K562 (cell line): ENCODE results near the gene GALNT9. TPM values are rescaled to one million over a fixed set of nuclear protein-coding genes. Genes with fewer than 3 reads are reported as not detected.

Experiments used
- ATAC-seq: fragments of 200-7000 bp; cut with Tn5 transposase; 3 replicates; pipeline ENCODE4 v1.9.1; 2020; ENCODE audit warnings: moderate library complexity
- BruUV-seq: library from RNA; stranded (reverse); fragments of 400-500 nt; replicated peaks from 2 replicates; lab custom pipeline; 2021; lab: Mats Ljungman, UMichigan
- CTCF ChIA-PET: fragments of 300-600 bp; formaldehyde crosslinking; extraction: SDS; loops from one replicate; lab custom pipeline; 2021; ENCODE audit warnings: low intra/inter-chr PET ratio; lab: Yijun Ruan, JAX
- POLR2A ChIA-PET: fragments of 300-600, 350-650 bp; sonication (Branson Sonifier 250); formaldehyde crosslinking; extraction: SDS; loops from one replicate; lab custom pipeline; 2021; ENCODE audit warnings: antibody characterized with exemption, inconsistent platforms; lab: Yijun Ruan, JAX
- DNase-seq, 4 experiments: peaks; one replicate each; pipeline versions ENCODE4 v3.0.0 to v3.0.0-alpha.2; 2011 to 2018; ENCODE audit warnings: low spot score in 3 of 4, mixed read lengths in 3 of 4; ENCODE audit errors: extremely low read depth in 1 of 4
- FAIRE-seq: peaks from 2 replicates; lab custom pipeline; 2011; peaks lifted over from hg19 to GRCh38; lab: Jason Lieb, UNC
- H2AFZ ChIP-seq: 2 replicates; pipeline ENCODE4 v1.6.0; 2011; ENCODE audit warnings: low read depth, low read length, control low read depth, inconsistent platforms
- H3K27ac ChIP-seq: fragments of 200-600 bp; 3 replicates; pipeline ENCODE4 v1.8.0; 2011; ENCODE audit warnings: low read depth, mild to moderate bottlenecking, control low read depth, inconsistent platforms, low read length, moderate library complexity, mixed read lengths; ENCODE audit errors: extremely low read depth
- H3K27me3 ChIP-seq, 2 experiments: fragments of 300-600 bp in 1 of 2; 2 replicates in 1 of 2; 3 replicates in 1 of 2; pipeline versions ENCODE4 v1.6.0 to v1.8.0; 2011; ENCODE audit warnings: inconsistent platforms in 2 of 2, low read length in 2 of 2, mild to moderate bottlenecking in 1 of 2, mixed read lengths in 1 of 2, moderate library complexity in 1 of 2; ENCODE audit not compliant: control insufficient read depth in 2 of 2, insufficient read depth in 2 of 2
- H3K36me3 ChIP-seq: fragments of 300-600 bp; 3 replicates; pipeline ENCODE4 v1.8.0; 2011; ENCODE audit warnings: mild to moderate bottlenecking, low read length, inconsistent platforms; ENCODE audit not compliant: control insufficient read depth, insufficient read depth
- H3K4me1 ChIP-seq, 2 experiments: fragments of 200-600 bp in 1 of 2; replicated peaks in 1 of 2; 2 replicates in 1 of 2; 3 replicates in 1 of 2; pipeline versions ENCODE4 v1.5.1 to v1.8.0; 2011; ENCODE audit warnings: inconsistent platforms in 2 of 2, low read length in 2 of 2, mild to moderate bottlenecking in 1 of 2, mixed read lengths in 1 of 2, moderate library complexity in 1 of 2; ENCODE audit not compliant: control insufficient read depth in 2 of 2, insufficient read depth in 2 of 2
- H3K4me2 ChIP-seq: 2 replicates; pipeline ENCODE4 v1.6.1; 2011; ENCODE audit warnings: low read length, control low read depth, inconsistent platforms, mixed read lengths; ENCODE audit not compliant: insufficient read depth
- H3K4me3 ChIP-seq: fragments of 200-600 bp; sonication (generic), shearing (Covaris generic); 2 replicates; pipeline ENCODE4 v1.5.1; 2016; ENCODE audit warnings: control low read depth, inconsistent platforms
- H3K79me2 ChIP-seq: fragments of 200-600 bp; 3 replicates; pipeline ENCODE4 v1.8.0; 2011; ENCODE audit warnings: low read length, inconsistent platforms; ENCODE audit not compliant: control insufficient read depth, insufficient read depth
- H3K9ac ChIP-seq, 2 experiments: 2 replicates each; pipeline versions ENCODE4 v1.6.0 to v1.6.1; 2011; ENCODE audit warnings: low read depth in 2 of 2, low read length in 2 of 2, control low read depth in 1 of 2, inconsistent platforms in 1 of 2, mild to moderate bottlenecking in 1 of 2, mixed read lengths in 1 of 2; ENCODE audit not compliant: insufficient read depth in 1 of 2
- H3K9me1 ChIP-seq: one replicate; pipeline ENCODE4 v1.6.0; 2011; ENCODE audit warnings: inconsistent platforms, mild to moderate bottlenecking, low read length, moderate library complexity; ENCODE audit not compliant: control insufficient read depth, insufficient read depth
- H3K9me3 ChIP-seq: replicated peaks from 2 replicates; pipeline ENCODE4 v1.5.1; 2011; ENCODE audit warnings: low read depth, low read length, inconsistent platforms; ENCODE audit not compliant: control insufficient read depth, insufficient read depth
- H4K20me1 ChIP-seq: replicated peaks from 2 replicates; pipeline ENCODE4 v1.6.1; 2011; ENCODE audit warnings: low read length, inconsistent platforms, mixed read lengths; ENCODE audit not compliant: control insufficient read depth, insufficient read depth
- ETV5 ChIP-seq: sonication (generic); formaldehyde crosslinking; IDR thresholded peaks from 2 replicates; pipeline ENCODE4 v1.4.0; 2020; ENCODE audit warnings: low read depth, mild to moderate bottlenecking, missing genetic modification reagents
- KLF16 ChIP-seq: IDR thresholded peaks from 2 replicates; pipeline ENCODE4 v1.6.1; 2016; ENCODE audit warnings: antibody characterized with exemption
- SRSF1 ChIP-seq: fragments of 200-400 bp; formaldehyde crosslinking; IDR thresholded peaks from 2 replicates; pipeline ENCODE4 v1.6.1; 2017; ENCODE audit warnings: mild to moderate bottlenecking, low read depth, low read length, moderate library complexity
- THRAP3 ChIP-seq: fragments of 450-650 bp; IDR thresholded peaks from 2 replicates; pipeline ENCODE4 v1.6.1; 2016; ENCODE audit warnings: mild to moderate bottlenecking, inconsistent platforms, borderline replicate concordance
- WGBS: fragments of 100-300 bp; shearing (Covaris generic); methylation state at CpG from one replicate; pipeline ENCODE4 v1.1.6; 2016; ENCODE audit warnings: low coverage, mixed read lengths; ENCODE audit not compliant: insufficient coverage; ENCODE audit errors: missing lambda C conversion rate; 5-methylcytosine and 5-hydroxymethylcytosine counted together
- in situ Hi-C: fragments of 300-500 bp; cut with MboI; formaldehyde crosslinking; loops from 4 replicates; pipeline ENCODE4 v1.15.0; 2018; ENCODE audit warnings: inconsistent platforms, mixed read lengths
- intact Hi-C: fragments of 100-400 bp; cut with micrococcal nuclease; formaldehyde crosslinking; loops from 2 replicates; pipeline ENCODE4 v1.14.2; 2022
- polyA plus RNA-seq, 8 experiments: library from polyadenylated mRNA; depleted of rRNA in 4 of 8; stranded (reverse) in 5 of 8; unstranded in 3 of 8; fragments of >200 nt; fragmentation: Nextera tagmentation in 2 of 8; fragmentation: Illumina TruSeq in 1 of 8; extraction: Ambion mirVana in 2 of 8; extraction: Trizol in 1 of 8; gene quantifications; 2 replicates each; pipeline versions ENCODE4 v1.2.1 to v1.2.3, GENCODE V29; 2011 to 2014; ENCODE audit warnings: inconsistent platforms in 1 of 8, missing spikeins in 1 of 8
- total RNA-seq, 7 experiments: library from RNA; depleted of rRNA in 6 of 7; stranded (reverse); fragments of >200 nt in 6 of 7; fragmentation: Illumina TruSeq in 2 of 7; extraction: Trizol in 2 of 7; gene quantifications; 2 replicates each; pipeline versions ENCODE4 v1.2.1 to v1.2.3, GENCODE V29; 2011 to 2021; ENCODE audit warnings: low replicate concordance in 1 of 7
- TF ChIP-seq, protein P1 (sequence below): fragments of 200-800 bp; sonication (Bioruptor generic); IDR thresholded peaks from 2 replicates; pipeline ENCODE4 v1.6.1; 2017; ENCODE audit warnings: missing genetic modification characterization, missing compliant biosample characterization
- TF ChIP-seq, protein P2 (sequence below): sonication (generic); formaldehyde crosslinking; IDR thresholded peaks from 2 replicates; pipeline ENCODE4 v1.8.1; 2022; ENCODE audit warnings: missing genetic modification reagents
- TF ChIP-seq, protein P3 (sequence below): IDR thresholded peaks from 2 replicates; pipeline ENCODE4 v1.6.1; 2011; ENCODE audit not compliant: insufficient read length; ENCODE audit errors: extremely low read depth

Gene GALNT9
- total and polyA plus RNA-seq, 9 of the 15 experiments (the other 6 are each of a cell fraction or from before 2014, with no cell fraction given): not detected

DNA sequence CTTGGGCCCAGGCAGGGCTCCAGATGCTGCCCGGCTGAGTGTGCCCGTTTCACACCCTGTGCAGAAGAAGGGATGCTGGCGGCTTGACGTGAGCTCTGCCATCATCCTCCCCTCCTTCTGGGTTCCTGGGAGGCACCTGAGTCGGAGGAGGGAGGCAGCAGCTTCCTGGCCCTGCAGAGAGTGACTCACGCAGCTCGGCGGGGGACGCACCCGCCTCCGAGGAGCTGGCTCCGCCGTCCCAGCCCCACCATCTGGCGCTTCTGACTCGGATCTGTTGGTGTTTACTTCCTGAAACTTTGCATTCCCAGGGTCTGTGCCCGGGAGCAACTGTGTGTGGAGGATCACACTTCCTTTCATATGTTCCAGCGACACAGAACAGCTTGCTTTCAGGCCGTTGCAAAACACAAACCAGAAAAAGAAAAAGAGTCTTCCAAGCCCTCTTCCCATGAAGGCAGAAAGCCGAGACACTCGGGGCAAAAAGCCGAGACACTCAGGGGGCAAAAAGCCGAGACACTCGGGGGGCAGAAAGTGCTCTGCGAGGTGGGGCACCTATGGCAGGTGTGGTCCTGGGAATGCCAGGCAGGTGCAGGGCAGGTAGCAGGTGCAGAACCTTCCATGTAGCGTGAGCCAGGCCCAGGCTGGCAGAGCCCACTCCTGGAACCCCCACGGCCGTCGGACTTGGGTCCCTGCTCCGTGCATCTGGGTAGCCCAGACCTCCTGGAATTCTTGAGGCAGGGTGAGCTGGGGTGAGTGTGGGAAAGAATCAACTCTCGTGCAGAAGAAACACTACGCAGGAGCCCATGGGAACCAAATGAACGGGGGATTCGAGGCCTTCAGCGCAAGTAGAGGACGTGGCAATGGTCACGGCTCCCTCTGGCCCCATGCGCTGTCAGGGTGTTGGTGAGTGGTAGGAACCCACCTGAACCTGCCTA is 27.6 kb upstream of the GALNT9 start (continued):
- TF ChIP-seq, protein P1, sequence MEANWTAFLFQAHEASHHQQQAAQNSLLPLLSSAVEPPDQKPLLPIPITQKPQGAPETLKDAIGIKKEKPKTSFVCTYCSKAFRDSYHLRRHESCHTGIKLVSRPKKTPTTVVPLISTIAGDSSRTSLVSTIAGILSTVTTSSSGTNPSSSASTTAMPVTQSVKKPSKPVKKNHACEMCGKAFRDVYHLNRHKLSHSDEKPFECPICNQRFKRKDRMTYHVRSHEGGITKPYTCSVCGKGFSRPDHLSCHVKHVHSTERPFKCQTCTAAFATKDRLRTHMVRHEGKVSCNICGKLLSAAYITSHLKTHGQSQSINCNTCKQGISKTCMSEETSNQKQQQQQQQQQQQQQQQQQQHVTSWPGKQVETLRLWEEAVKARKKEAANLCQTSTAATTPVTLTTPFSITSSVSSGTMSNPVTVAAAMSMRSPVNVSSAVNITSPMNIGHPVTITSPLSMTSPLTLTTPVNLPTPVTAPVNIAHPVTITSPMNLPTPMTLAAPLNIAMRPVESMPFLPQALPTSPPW (CRISPR knock-in tag): peak; percentile 29; the same call in 1 of the 2 replicates
- TF ChIP-seq, protein P2, sequence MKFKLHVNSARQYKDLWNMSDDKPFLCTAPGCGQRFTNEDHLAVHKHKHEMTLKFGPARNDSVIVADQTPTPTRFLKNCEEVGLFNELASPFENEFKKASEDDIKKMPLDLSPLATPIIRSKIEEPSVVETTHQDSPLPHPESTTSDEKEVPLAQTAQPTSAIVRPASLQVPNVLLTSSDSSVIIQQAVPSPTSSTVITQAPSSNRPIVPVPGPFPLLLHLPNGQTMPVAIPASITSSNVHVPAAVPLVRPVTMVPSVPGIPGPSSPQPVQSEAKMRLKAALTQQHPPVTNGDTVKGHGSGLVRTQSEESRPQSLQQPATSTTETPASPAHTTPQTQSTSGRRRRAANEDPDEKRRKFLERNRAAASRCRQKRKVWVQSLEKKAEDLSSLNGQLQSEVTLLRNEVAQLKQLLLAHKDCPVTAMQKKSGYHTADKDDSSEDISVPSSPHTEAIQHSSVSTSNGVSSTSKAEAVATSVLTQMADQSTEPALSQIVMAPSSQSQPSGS: no peak

DNA sequence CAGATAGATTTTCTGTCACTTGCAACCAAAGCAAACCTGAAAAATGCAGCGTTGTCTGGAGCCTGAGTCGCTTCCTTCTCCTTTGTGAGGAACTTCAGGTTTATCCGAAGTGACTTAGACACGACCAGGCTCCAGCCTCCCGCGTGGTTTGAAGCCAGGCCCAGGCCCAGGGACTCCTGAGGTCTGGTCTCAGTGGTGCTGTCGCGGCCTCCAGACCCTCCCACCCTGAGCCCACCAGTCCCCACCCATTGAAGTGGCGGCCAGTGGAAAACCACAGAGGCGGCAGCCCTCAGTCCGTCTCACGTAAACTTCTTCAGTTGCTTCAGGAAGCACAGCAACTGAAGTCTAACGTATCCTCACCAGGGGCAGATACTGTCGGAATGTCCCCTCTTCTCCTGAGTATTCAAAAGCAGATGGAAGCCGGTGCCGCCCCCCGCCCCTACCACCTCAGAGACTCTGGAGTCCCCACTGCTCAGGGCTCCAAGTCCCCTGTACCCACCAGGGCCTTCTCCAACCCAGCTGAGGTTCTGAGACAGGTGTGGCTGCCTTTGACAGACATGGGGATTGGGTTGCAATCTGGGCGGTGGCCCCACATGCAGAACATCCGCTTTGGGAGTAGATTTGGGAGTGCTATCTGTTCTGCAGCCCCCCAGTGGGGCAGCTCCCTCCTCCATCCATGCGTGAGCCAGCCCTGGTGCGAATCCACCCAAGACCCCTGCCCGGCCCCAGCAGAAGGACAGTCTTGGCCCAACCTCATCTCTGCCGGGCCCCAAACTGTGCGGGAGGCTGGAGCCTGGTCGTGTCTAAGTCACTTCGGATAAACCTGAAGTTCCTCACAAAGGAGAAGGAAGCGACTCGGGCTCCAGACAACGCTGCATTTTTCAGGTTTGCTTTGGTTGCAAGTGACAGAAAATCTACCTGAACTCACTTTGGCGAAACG is 26.6 kb upstream of the GALNT9 start:
- no peaks in the 10 kb centered on the region for H3K9me3 ChIP-seq
- intact Hi-C loops (no loop called here), in situ Hi-C loops (no loop called here)
- H3K4me3 ChIP-seq: no peak overlapping the region
- FAIRE-seq: no peak
- H3K27ac ChIP-seq: no peak overlapping the region
- no peak for ATAC-seq
- peaks cover 28 to 73% of the 10 kb centered on the region in 2 experiments for H3K27me3 ChIP-seq
- BruUV-seq: no TSS peak
- no peak overlapping the region for H2AFZ ChIP-seq
- H3K4me2 ChIP-seq: no peak overlapping the region
- H4K20me1 ChIP-seq: 0 out of 2 replicates have a peak, but pooled peaks cover 5% of the 10 kb centered on the region
- DNase-seq: no peak
- under 1% methylated on average over 22 of the region's 31 CpGs for WGBS
- no peak overlapping the region for H3K9ac ChIP-seq
- H3K9me1 ChIP-seq: no peaks in the 10 kb centered on the region
- CTCF ChIA-PET: no interaction called here
- H3K4me1 ChIP-seq: peaks cover 0 to 5% of the 10 kb centered on the region in 2 experiments; a peak in 1 of 5 replicates
- H3K79me2 ChIP-seq: no peaks in the 10 kb centered on the region
- H3K36me3 ChIP-seq: no peaks in the 10 kb centered on the region
- POLR2A ChIA-PET: no interaction called here
- TF ChIP-seq KLF16 (no peak), ETV5 (CRISPR knock-in tag) (no peak), THRAP3 (no peak), SRSF1 (no peak)
- TF ChIP-seq, protein P3, sequence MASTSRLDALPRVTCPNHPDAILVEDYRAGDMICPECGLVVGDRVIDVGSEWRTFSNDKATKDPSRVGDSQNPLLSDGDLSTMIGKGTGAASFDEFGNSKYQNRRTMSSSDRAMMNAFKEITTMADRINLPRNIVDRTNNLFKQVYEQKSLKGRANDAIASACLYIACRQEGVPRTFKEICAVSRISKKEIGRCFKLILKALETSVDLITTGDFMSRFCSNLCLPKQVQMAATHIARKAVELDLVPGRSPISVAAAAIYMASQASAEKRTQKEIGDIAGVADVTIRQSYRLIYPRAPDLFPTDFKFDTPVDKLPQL: no peak
